ENCODE measurements around the gene NPAS1.
"Not testable (repeated sequence)": the region's sequence is repeated elsewhere in the genome, so short reads cannot be mapped to it uniquely, and the experiment has no call there.

The NPAS1 gene

GRCh38 chr19:47047272-47047762, 27.7 kb downstream of the NPAS1 start:
- no peak overlapping the region for H2BK15ac ChIP-seq (ENCODE audit: low read length)
- no peaks in the 10 kb centered on the region for H3K27me3 ChIP-seq (ENCODE audit: control insufficient read depth in 3 of 3, insufficient read depth in 3 of 3, low read depth in 1 of 3, low read length in 3 of 3)
- H3K9ac ChIP-seq (ENCODE audit: low read depth, low read length, poor library complexity): peak overlapping the region; percentile 47
- H4K8ac ChIP-seq (ENCODE audit: low read depth, low read length): no peak overlapping the region
- H3K4me1 ChIP-seq (ENCODE audit: control insufficient read depth in 2 of 2, insufficient read depth in 1 of 2, low read depth in 1 of 2, low read length in 2 of 2): peaks cover 0 to 2% of the 10 kb centered on the region in 2 donors
- H3K14ac ChIP-seq (ENCODE audit: low read length): no peak overlapping the region
- H3K23ac ChIP-seq (ENCODE audit: low read depth, low read length, poor library complexity): no peak overlapping the region
- peak overlapping the region; percentile 98 for H2AFZ ChIP-seq (ENCODE audit: low read length)
- H3K18ac ChIP-seq (ENCODE audit: low read length): no peak overlapping the region
- no peak for DNase-seq (ENCODE audit: low spot score)
- H3K79me1 ChIP-seq (ENCODE audit: low read depth, low read length): peaks cover 2% of the 10 kb centered on the region
- no peak overlapping the region for H2BK12ac ChIP-seq (ENCODE audit: low read length)
- no CpG with 5 or more reads among the region's 13 CpGs for WGBS, 2 donors (ENCODE audit: extremely low coverage in 2 of 2, insufficient read length in 2 of 2, insufficient replicate concordance in 1 of 2)
- peak overlapping the region; percentile 76 to 99 for H3K4me3 ChIP-seq (ENCODE audit: low read length in 2 of 2)
- H2AK5ac ChIP-seq (ENCODE audit: low read depth, low read length): no peak overlapping the region
- peak overlapping the region; percentile 58 for H3K4me2 ChIP-seq (ENCODE audit: insufficient read depth, low read length, poor library complexity, severe bottlenecking)
- H3K27ac ChIP-seq (replicated peaks; ENCODE audit: low read length): no peak overlapping the region
- H4K91ac ChIP-seq (ENCODE audit: low read depth, low read length, poor library complexity): no peak overlapping the region
- H2BK120ac ChIP-seq (ENCODE audit: low read depth, low read length): no peak overlapping the region
- peaks cover 0 to 6% of the 10 kb centered on the region in 2 donors for H3K9me3 ChIP-seq (replicated peaks in 1 of 2; ENCODE audit: control insufficient read depth in 2 of 2, insufficient read depth in 1 of 2, low read depth in 1 of 2, low read length in 2 of 2)
- H3K36me3 ChIP-seq (replicated peaks in 1 of 2; ENCODE audit: control insufficient read depth in 2 of 2, insufficient read depth in 2 of 2, low read length in 2 of 2): peaks cover 2 to 21% of the 10 kb centered on the region in 2 donors
- no peak overlapping the region for H3K4ac ChIP-seq (ENCODE audit: low read length)
- H2BK5ac ChIP-seq (ENCODE audit: low read length): no peak overlapping the region

GRCh38 chr19:47047763-47048405, 28.2 kb downstream of the NPAS1 start:
- H3K4me3 ChIP-seq (ENCODE audit: low read length in 2 of 2): peak overlapping the region; percentile 95 to 99
- H3K9ac ChIP-seq (ENCODE audit: low read depth, low read length, poor library complexity): peak overlapping the region; percentile 70
- no peak overlapping the region for H4K91ac ChIP-seq (ENCODE audit: low read depth, low read length, poor library complexity)
- H2BK5ac ChIP-seq (ENCODE audit: low read length): no peak overlapping the region
- peak overlapping the region; percentile 37 for H2AK5ac ChIP-seq (ENCODE audit: low read depth, low read length)
- H3K4me2 ChIP-seq (ENCODE audit: insufficient read depth, low read length, poor library complexity, severe bottlenecking): peak overlapping the region; percentile 80
- H2BK15ac ChIP-seq (ENCODE audit: low read length): no peak overlapping the region
- H3K27ac ChIP-seq (replicated peaks; ENCODE audit: low read length): peak overlapping the region; percentile 59
- no peak overlapping the region for H2BK120ac ChIP-seq (ENCODE audit: low read depth, low read length)
- no peak overlapping the region for H3K4ac ChIP-seq (ENCODE audit: low read length)
- WGBS, 2 donors (ENCODE audit: extremely low coverage in 2 of 2, insufficient read length in 2 of 2, insufficient replicate concordance in 1 of 2): no CpG with 5 or more reads among the region's 42 CpGs
- H3K14ac ChIP-seq (ENCODE audit: low read length): peak overlapping the region; percentile 82
- H2BK12ac ChIP-seq (ENCODE audit: low read length): no peak overlapping the region
- H3K23ac ChIP-seq (ENCODE audit: low read depth, low read length, poor library complexity): peak overlapping the region; percentile 89
- H3K4me1 ChIP-seq (ENCODE audit: control insufficient read depth in 2 of 2, insufficient read depth in 1 of 2, low read depth in 1 of 2, low read length in 2 of 2): peaks cover 0 to 2% of the 10 kb centered on the region in 2 donors
- H3K18ac ChIP-seq (ENCODE audit: low read length): peak overlapping the region; percentile 76
- no peaks in the 10 kb centered on the region for H3K27me3 ChIP-seq (ENCODE audit: control insufficient read depth in 3 of 3, insufficient read depth in 3 of 3, low read depth in 1 of 3, low read length in 3 of 3)
- no peak overlapping the region for H4K8ac ChIP-seq (ENCODE audit: low read depth, low read length)
- H2AFZ ChIP-seq (ENCODE audit: low read length): peak overlapping the region; percentile 98
- peaks cover 2 to 16% of the 10 kb centered on the region in 2 donors for H3K36me3 ChIP-seq (replicated peaks in 1 of 2; ENCODE audit: control insufficient read depth in 2 of 2, insufficient read depth in 2 of 2, low read length in 2 of 2)
- peaks cover 0 to 6% of the 10 kb centered on the region in 2 donors for H3K9me3 ChIP-seq (replicated peaks in 1 of 2; ENCODE audit: control insufficient read depth in 2 of 2, insufficient read depth in 1 of 2, low read depth in 1 of 2, low read length in 2 of 2)
- peaks cover 2% of the 10 kb centered on the region for H3K79me1 ChIP-seq (ENCODE audit: low read depth, low read length)
- peak; percentile 76 for DNase-seq (ENCODE audit: low spot score)

DNA sequence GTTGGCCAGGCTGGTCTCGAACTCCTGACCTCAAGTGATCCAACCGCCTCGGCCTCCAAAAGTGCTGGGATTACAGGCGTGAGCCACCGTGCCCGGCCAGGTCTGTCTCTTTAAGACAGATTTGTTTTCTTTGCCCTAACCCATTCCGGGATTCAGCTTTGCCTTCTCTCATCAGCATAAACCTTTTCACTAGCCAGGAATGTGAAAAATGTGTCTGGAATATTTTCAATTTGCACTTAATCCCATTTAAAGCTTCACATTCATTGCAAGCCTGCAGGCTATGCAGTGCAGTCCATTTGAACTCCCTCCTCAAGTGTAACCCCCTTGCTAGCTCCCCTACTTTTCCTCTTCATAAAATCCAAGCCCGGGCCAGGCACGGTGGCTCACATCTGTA, 29.7 kb downstream of the NPAS1 start:
- Histone ChIP-seq H3K4ac (ENCODE audit: low read length) (no peak overlapping the region), H3K9ac (ENCODE audit: low read depth, low read length, poor library complexity) (no peak overlapping the region), H3K4me3 (ENCODE audit: low read length in 2 of 2) (no peak overlapping the region), H2BK5ac (ENCODE audit: low read length) (no peak overlapping the region), H3K27me3 (ENCODE audit: control insufficient read depth in 3 of 3, insufficient read depth in 3 of 3, low read depth in 1 of 3, low read length in 3 of 3) (no peaks in the 10 kb centered on the region), H3K9me3 (replicated peaks in 1 of 2; ENCODE audit: control insufficient read depth in 2 of 2, insufficient read depth in 1 of 2, low read depth in 1 of 2, low read length in 2 of 2) (peaks cover 0 to 6% of the 10 kb centered on the region in 2 donors), H3K27ac (replicated peaks; ENCODE audit: low read length) (no peak overlapping the region), H4K8ac (ENCODE audit: low read depth, low read length) (no peak overlapping the region), H2BK120ac (ENCODE audit: low read depth, low read length) (no peak overlapping the region), H2AFZ (ENCODE audit: low read length) (peak overlapping the region; percentile 51), H3K36me3 (replicated peaks in 1 of 2; ENCODE audit: control insufficient read depth in 2 of 2, insufficient read depth in 2 of 2, low read length in 2 of 2) (peaks cover 2 to 11% of the 10 kb centered on the region in 2 donors), H3K4me1 (ENCODE audit: control insufficient read depth in 2 of 2, insufficient read depth in 1 of 2, low read depth in 1 of 2, low read length in 2 of 2) (peaks cover 0 to 2% of the 10 kb centered on the region in 2 donors), H4K91ac (ENCODE audit: low read depth, low read length, poor library complexity) (no peak overlapping the region), H3K4me2 (ENCODE audit: insufficient read depth, low read length, poor library complexity, severe bottlenecking) (no peak overlapping the region), H3K23ac (ENCODE audit: low read depth, low read length, poor library complexity) (no peak overlapping the region), H2AK5ac (ENCODE audit: low read depth, low read length) (no peak overlapping the region), H3K18ac (ENCODE audit: low read length) (no peak overlapping the region), H2BK12ac (ENCODE audit: low read length) (no peak overlapping the region), H3K14ac (ENCODE audit: low read length) (no peak overlapping the region), H3K79me1 (ENCODE audit: low read depth, low read length) (peaks cover 2% of the 10 kb centered on the region), H2BK15ac (ENCODE audit: low read length) (no peak overlapping the region)
- DNase-seq (ENCODE audit: low spot score): no peak
- WGBS, 2 donors (ENCODE audit: extremely low coverage in 2 of 2, insufficient read length in 2 of 2, insufficient replicate concordance in 1 of 2): no CpG with 5 or more reads among the region's 9 CpGs

GRCh38 chr19:47050562-47050961, 30.9 kb downstream of the NPAS1 start:
- not testable (repeated sequence) for H4K8ac ChIP-seq (ENCODE audit: low read depth, low read length); H3K23ac ChIP-seq (ENCODE audit: low read depth, low read length, poor library complexity); H3K4ac ChIP-seq (ENCODE audit: low read length); H2BK5ac ChIP-seq (ENCODE audit: low read length); H3K4me3 ChIP-seq (ENCODE audit: low read length in 2 of 2); H3K4me1 ChIP-seq (ENCODE audit: control insufficient read depth in 2 of 2, insufficient read depth in 1 of 2, low read depth in 1 of 2, low read length in 2 of 2); H3K27me3 ChIP-seq (ENCODE audit: control insufficient read depth in 3 of 3, insufficient read depth in 3 of 3, low read depth in 1 of 3, low read length in 3 of 3); H2BK12ac ChIP-seq (ENCODE audit: low read length); H3K18ac ChIP-seq (ENCODE audit: low read length); H3K14ac ChIP-seq (ENCODE audit: low read length); H3K9me3 ChIP-seq (replicated peaks in 1 of 2; ENCODE audit: control insufficient read depth in 2 of 2, insufficient read depth in 1 of 2, low read depth in 1 of 2, low read length in 2 of 2); H4K91ac ChIP-seq (ENCODE audit: low read depth, low read length, poor library complexity); H2AK5ac ChIP-seq (ENCODE audit: low read depth, low read length); H2BK120ac ChIP-seq (ENCODE audit: low read depth, low read length); H3K9ac ChIP-seq (ENCODE audit: low read depth, low read length, poor library complexity); H3K36me3 ChIP-seq (replicated peaks in 1 of 2; ENCODE audit: control insufficient read depth in 2 of 2, insufficient read depth in 2 of 2, low read length in 2 of 2); H2BK15ac ChIP-seq (ENCODE audit: low read length); DNase-seq (ENCODE audit: low spot score); H3K4me2 ChIP-seq (ENCODE audit: insufficient read depth, low read length, poor library complexity, severe bottlenecking); H2AFZ ChIP-seq (ENCODE audit: low read length); H3K79me1 ChIP-seq (ENCODE audit: low read depth, low read length); H3K27ac ChIP-seq (replicated peaks; ENCODE audit: low read length)
- WGBS, 2 donors (ENCODE audit: extremely low coverage in 2 of 2, insufficient read length in 2 of 2, insufficient replicate concordance in 1 of 2): no CpG with 5 or more reads among the region's 3 CpGs

Data from neuronal stem cell (in vitro differentiated cells).